Fibroblast of pulmonary artery (primary cell): ENCODE results near the gene GAMT.
A peak's percentile ranks its signal among the peaks of the same experiment; 100 is the strongest.

Experiments
- DNase-seq: peaks from one replicate; pipeline ENCODE4 v3.0.0-alpha.2; 2010; ENCODE audit warnings: low read depth
- H3K4me3 ChIP-seq: replicated peaks from 2 replicates; pipeline ENCODE4 v1.5.1; 2011; ENCODE audit warnings: low read depth, mild to moderate bottlenecking, control low read depth, low read length, moderate library complexity
- TF ChIP-seq, protein P1 (sequence below): IDR thresholded peaks from 2 replicates; pipeline ENCODE4 v1.5.1; 2011; ENCODE audit warnings: mild to moderate bottlenecking, control low read depth, low read length, inconsistent platforms; ENCODE audit errors: missing control alignments

Gene GAMT

DNA sequence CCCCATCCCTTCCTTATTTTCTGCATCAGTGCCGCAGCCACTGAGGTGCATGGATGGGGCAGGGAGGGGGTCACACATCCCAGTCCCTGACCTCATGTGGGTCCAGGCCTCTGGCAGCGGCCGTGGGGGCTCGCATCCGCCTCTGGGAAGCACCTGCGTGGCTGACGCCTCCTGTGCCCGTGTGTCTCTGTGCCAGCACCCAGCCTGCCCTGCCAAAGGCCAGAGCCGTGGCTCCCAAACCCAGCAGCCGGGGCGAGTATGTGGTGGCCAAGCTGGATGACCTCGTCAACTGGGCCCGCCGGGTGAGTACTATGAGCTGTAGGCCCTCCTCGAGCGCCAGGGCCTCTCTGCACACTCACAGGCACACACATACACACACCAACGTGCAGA is 12.7 kb downstream of the GAMT start:
- H3K4me3 ChIP-seq, result no peak overlapping the region
- no peak for DNase-seq
- TF ChIP-seq, protein P1, sequence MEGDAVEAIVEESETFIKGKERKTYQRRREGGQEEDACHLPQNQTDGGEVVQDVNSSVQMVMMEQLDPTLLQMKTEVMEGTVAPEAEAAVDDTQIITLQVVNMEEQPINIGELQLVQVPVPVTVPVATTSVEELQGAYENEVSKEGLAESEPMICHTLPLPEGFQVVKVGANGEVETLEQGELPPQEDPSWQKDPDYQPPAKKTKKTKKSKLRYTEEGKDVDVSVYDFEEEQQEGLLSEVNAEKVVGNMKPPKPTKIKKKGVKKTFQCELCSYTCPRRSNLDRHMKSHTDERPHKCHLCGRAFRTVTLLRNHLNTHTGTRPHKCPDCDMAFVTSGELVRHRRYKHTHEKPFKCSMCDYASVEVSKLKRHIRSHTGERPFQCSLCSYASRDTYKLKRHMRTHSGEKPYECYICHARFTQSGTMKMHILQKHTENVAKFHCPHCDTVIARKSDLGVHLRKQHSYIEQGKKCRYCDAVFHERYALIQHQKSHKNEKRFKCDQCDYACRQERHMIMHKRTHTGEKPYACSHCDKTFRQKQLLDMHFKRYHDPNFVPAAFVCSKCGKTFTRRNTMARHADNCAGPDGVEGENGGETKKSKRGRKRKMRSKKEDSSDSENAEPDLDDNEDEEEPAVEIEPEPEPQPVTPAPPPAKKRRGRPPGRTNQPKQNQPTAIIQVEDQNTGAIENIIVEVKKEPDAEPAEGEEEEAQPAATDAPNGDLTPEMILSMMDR, result no peak

DNA sequence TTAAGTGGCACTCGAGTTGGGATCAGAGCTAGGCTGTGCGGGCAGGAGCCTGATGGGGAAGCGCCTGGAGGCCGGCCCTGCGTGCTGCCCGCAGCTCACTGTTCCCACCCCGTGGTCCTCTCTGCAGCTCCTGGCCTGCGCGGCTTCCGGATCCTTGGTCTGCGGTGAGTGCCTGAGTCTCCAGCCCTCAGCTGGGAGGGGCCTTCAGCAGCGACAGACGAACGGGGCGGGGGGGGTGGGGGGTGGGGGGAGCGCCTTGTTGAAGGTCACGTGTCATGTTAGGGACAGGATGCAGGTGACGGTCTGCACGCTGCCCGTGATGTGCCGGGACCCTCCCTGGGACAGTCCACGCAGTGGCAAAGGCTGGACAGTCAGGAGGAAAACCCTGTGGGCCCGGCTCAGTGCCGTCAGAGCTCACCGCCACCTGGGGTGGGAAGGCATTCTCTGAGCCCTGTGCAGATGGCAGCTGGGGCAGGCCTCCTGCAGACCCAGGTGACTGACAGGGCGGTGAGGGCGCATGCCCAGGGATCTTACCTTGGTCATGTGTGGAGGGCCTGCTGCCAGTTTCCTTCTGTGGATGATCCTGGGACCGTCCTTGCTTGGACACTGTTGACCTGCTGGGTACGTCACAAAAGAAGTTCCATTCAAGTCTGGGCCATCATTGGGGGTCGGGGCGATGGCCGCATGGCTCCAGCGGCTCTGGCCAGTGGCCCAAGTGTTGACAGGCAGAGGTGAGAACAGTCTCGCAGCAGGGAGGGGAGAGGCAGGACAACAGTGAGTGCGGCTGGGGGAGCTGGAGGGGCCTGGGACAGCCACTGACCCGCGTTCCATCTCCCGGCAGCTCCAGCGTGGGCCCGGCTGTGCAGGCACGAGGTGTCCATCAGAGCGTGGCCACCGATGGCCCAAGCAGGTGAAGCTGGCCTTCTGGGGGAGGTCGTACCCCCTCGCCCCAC is 13.4 kb downstream of the GAMT start:
- DNase-seq, result no peak
- TF ChIP-seq, protein P1, result no peak
- H3K4me3 ChIP-seq, result no peak overlapping the region

DNA sequence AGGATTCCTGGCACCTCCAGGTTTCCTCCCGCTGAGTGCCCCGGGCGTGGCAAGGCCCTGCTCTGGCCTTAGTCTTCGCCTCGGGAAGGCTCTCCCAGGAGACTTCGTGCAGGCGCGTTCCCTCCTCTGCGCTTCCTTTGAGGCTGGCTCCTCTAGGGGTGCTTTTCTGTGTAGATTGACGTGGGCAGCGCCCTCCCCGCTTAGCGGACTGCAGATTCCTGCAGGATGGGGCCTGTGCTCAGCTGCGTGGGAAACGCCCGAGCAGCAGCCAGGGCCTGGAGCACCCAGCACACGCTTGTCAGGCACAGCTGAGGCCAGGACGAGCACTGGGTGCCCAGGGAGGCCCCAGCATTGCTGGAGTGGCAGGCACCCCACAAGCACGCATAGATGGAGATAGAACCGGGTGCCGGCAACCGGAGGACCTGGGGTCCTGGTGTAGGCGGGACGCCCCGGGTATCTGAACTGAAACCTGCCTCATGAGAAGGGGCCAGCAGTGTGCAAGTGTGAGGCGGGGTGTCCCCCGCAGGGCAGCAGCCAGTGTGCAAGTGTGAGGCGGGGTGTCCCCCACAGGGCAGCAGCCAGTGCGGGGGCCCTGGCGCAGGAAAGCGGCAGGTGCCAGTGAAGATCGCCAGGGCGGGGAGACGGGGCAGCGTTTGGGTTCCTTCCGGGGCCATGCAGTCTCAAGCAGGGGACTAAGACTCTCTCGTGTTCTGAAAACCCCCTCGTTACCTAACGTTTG is 14.2 kb downstream of the GAMT start:
- TF ChIP-seq, protein P1, result no peak
- no peak overlapping the region for H3K4me3 ChIP-seq
- no peak for DNase-seq

DNA sequence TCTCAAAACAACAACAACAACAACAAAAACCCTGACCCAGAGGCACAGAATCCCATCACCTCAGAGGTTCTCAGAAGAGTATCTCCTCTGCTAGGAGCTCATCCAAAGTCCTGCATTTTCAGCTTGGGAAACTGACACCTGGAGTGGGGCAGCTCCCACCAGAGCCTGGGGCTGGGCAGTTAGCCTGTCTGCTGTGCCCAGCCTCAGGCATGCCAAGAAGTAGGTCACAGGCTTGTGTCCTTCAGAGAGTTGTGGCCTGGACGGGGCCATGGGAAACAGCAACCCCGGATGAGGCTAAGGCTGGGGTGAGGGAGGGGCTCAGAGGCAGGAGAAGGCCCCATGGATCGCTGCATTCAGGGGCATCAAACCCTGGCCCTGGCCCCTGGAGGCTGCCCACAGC is 15.5 kb downstream of the GAMT start:
- TF ChIP-seq, protein P1, result no peak
- no peak overlapping the region for H3K4me3 ChIP-seq
- DNase-seq, result no peak

DNA sequence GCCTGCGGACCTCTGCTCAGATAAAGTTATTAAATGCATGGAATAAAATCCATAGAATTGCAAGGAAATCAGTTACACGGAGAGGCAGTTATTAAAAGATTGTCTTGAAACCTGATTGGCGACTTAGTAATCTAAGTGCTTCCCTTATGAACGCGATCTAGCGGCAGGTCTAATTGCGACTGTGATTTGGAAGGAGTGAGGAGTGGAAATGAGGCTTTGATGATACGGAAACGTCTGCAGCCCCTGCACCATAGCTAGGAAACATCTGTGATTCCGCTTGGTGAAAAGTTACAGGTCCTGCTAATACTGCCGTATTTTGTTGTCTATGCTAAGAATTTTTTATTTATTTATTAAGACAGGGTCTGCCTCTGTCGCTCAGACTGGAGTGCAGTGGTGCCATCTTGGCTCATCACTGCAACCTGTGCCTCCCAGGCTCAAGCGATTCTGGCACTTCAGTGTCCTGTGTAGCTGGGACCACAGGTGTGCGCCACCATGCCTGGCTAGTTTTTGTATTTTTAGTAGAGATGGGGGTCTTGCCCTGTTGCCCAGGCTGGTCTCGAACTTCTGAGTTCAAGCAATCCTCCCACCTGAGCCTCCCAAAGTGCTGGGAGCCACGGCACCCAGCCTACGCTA is 16.7 kb downstream of the GAMT start:
- TF ChIP-seq, protein P1, result no peak
- no peak for DNase-seq
- H3K4me3 ChIP-seq, result peak overlapping the region; percentile 89

DNA sequence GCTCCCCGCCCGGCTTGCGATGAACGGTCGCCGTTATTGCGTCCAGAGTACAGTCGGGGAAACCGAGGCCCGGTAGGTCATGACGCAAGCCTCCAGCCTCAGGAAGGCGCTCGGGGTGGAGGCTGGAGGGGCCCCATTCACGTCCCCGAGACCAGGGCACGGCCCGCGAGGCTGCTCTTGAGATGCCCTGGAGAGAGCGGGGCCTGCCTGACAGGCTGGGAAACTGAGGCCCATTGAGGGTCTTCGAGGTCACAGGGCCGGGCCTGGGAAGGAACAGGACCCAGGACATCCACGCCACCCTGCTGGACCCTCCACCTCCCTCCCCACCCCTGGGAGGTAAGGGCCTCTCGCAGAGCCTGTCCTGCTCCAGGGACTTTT is 17.3 kb downstream of the GAMT start:
- TF ChIP-seq, protein P1, result no peak
- peak overlapping the region; percentile 89 for H3K4me3 ChIP-seq
- DNase-seq, result no peak
